HG03439 (cell line): Measurements from ENCODE around the gene NOX3.
"Not testable (repeated sequence)": the region's sequence is repeated elsewhere in the genome, so short reads cannot be mapped to it uniquely, and the experiment has no call there.

ENCODE experiments used
- ATAC-seq: cut with Tn5 transposase; IDR thresholded peaks from one replicate; pipeline ENCODE4 v1.9.1; 2021; ENCODE audit warnings: mild to moderate bottlenecking, moderate library complexity; ENCODE audit not compliant: unreplicated experiment

Gene NOX3, protein sequence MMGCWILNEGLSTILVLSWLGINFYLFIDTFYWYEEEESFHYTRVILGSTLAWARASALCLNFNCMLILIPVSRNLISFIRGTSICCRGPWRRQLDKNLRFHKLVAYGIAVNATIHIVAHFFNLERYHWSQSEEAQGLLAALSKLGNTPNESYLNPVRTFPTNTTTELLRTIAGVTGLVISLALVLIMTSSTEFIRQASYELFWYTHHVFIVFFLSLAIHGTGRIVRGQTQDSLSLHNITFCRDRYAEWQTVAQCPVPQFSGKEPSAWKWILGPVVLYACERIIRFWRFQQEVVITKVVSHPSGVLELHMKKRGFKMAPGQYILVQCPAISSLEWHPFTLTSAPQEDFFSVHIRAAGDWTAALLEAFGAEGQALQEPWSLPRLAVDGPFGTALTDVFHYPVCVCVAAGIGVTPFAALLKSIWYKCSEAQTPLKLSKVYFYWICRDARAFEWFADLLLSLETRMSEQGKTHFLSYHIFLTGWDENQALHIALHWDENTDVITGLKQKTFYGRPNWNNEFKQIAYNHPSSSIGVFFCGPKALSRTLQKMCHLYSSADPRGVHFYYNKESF

DNA sequence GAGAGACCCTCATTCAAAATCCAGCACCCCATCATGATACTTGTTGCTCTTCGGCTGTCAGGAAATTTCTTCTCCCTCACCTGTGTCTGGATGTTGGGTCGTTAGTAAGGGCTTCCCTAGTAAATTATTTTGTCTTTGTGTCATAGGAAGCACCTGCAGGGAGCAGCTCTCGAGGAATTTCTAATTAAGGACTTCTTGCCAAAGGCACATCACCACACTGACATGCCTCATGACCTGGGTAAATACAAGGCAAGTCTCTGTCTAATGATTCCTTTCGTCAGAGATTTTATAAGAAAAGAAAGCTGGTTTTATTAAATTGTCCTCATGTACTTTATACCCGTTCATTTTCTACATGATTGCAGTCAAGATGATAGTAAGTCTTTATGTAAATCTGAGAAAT, at the start of gene NOX3:
NOX3 (minus strand) TSS at position 74 of the 400 bp plus-strand sequence; CDS start at position 35, 39 bp downstream.
- no peak for ATAC-seq

DNA sequence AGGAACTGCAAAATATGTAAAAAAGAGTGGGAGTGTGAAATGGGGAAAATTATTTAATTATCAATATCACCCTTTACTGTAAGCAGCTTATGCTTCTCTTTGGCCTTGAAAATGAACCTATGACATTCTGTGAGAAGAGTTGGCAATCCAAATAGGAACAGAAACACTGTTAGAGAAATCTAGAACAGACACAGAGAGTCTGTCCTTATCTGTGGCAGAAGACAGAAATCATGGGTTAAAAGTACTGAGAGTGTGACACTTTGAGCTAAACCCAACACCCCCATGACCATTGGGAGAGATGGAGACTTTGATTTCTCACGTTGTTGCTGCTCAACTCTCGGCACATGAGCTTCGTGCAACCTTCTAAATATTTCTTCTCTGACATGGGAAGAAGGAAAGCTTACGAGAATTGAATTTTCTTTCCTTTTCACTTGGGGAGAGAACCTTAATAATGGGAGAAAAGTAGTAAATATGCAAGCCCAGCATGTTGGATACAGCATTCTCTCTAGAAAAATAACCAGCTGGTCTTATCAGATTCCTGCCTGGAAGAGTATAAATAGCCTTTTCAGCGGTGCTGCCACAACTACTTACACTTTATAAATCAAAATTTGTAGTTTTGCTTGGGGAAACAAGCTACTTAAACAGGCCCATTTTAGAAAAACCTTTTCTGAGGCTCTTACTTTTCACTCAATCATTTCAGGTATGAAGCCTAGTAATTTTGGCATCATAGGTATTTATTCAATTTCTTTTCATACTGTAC, 49.4 kb upstream of the NOX3 start:
- no peak for ATAC-seq

DNA sequence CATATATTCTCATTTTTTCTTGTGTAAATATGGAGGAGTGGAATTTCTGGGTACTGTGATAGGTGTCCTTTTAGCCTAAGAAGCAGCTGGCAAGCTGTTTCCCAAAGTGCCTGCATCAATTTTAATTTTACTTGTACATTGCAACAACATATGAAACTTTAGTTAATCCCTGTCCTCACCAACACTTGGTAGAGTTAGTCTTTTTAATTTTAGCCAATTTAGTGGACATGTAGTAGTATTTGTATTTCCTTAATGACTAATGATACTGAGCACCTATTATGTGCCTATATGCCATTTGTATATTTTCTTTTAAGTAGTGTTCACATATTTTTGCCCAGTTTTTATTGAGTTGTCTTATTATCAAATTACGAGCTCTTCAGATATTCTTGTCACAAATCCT, 46.8 kb upstream of the NOX3 start:
- ATAC-seq = no peak

DNA sequence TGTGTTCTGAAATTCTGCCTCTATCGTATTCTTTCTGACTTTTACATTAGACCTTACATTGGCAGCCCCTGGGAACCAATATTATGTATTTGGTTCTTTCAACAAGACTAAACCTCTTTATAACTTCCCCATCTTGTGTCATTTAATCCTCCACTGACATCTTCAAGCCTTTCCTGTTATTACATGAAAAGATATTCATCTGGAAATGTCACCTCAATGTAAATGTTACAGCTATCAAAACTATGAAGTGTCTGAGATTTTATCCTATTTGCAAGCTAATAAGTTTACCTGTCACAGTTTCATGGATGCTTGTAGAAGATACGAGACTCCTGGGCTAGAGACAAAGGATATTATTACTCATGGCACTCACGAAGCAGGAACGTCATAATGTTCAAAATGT, 43.9 kb upstream of the NOX3 start:
- ATAC-seq = no peak

- no peak for ATAC-seq
Observed at GRCh38 chr6:155498370-155498769, 42.7 kb upstream of the NOX3 start.

DNA sequence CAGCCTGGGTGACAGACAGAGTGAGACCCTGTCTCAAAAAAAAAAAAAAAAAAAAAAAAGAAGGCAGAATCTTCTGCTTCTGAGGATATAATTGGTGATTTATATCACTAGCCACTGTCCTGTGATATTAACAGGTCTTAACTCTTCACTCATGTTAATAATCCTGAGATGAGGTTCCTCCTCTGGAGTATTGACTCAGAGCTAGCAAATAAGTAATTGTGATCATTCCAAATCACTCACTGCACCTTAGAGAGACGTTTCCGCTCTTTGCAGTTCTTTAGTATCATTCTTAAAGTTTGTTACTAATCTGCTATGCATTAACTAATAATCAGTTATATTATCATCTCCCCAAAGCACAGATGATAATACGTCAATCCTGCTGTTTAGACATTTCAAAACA, 41.6 kb upstream of the NOX3 start:
- ATAC-seq = no peak

GRCh38 chr6:155495011-155495768, 39.6 kb upstream of the NOX3 start:
- no peak for ATAC-seq

DNA sequence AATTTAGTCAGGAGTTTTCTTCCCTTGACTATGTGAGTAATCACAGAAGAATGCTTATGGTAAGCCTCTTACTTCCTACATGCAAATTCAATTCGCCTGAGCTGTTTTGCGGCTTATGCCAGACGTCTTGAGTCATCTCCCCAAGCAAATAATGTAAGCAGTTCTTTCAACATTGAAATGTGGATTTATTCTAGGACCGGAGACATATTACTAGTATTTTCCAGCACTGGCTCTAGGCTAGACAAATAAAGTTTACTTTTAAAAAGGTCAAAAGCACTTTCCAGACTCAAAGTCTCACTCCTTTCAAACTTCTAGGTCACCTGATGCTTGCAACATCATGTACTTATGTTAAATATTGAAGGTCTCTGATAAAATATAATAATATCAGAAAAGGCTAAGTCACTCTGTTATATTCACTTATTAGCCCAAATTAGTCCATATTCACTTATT, 38.1 kb upstream of the NOX3 start:
- ATAC-seq = peak; percentile 96

DNA sequence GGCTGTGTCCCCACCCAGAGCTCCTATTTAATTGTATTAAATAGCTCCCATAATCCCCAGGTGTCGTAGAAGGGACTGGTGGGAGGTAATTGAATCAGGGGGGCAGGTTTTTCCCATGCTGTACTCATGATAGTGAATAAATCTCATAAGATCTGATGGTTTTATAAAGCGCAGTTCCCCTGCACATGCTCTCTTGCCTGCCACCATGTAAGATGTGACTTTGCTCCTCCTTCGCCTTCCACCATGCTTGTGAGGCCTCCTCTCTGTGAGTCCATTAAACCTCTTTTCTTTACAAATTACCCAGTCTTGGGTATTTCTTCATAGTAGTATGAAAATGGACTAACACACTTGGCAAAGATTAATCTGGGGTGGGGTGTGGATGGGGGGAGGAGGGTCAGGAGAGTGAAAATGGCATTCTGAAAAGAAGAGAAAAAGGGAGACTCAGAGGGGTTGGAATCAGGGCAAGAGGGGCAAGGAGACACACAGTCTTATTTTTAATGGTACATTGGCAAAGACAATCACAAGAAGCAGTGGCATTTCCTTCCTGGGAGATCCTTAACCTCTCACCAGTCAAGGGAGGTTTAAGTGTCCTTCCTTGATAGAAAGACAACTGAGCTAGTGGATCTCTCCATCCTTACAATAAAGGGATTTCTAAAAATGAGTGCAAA, 37.5 kb upstream of the NOX3 start:
- no peak for ATAC-seq

GRCh38 chr6:155492061-155492735, 36.6 kb upstream of the NOX3 start:
- no peak for ATAC-seq

DNA sequence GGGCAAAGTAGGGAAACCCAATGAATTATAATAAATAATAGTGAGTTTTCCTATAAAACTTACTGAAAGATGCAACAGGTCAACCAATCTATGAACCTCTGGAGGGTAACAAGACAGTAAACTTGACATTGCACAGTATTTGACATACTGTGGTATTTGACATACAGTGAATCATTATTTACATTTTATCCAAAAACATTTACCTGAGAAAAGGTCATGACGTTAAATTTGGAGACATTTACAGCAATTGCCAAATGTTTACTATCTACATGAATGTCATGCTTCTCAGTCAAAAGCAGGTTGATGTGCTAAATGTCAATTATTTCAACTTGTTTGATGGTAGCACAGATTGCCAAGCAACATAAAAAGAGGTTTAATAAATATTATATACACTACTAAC, 35.8 kb upstream of the NOX3 start:
- ATAC-seq = no peak

DNA sequence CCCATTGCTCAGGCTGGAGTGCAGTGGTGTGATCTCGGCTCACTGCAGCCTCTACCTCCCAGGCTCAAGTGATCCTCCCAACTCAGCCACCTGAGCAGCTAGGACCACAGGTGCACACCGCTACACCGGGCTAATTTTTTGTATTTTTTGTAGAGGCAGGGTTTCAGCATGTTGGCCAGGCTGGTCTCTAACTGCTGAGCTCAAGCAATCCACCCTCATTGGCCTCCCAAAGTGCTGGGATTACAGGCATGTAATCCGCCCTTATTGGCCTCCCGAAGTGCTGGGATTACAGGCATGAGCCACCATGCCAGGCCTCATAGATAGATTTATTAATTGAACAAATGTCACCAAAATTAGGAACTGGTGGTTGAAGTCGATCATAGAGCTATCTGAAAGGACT, 32.6 kb upstream of the NOX3 start:
- ATAC-seq = not testable (repeated sequence)

- no peak for ATAC-seq
Observed at GRCh38 chr6:155487371-155488130, 31.9 kb upstream of the NOX3 start.

DNA sequence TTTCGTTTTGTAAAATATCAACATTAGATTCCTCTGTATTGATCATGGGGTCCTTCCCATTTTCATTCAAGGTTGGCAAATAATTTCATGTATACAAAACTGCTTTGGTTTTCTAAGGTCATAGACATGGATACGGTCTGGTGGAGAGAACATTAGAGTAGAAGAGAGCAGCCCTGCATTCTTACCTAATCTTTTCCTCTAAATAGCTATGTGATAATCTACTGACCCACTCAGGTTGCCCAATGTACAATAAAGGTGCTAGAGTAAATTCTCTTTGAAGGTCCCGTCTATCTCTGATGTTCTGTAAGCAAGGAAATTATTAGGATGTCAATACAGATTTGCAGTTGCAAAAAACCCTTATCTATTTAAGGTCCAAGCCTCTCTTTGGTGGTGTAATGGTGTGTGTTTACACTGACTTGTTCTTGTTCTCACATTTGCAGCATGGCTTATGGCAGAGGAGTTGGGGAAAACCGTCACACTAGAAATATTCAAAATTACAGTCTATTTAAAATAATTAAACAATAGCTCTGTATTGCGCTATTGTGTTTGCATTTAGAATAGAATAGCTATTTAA, 31.2 kb upstream of the NOX3 start:
- ATAC-seq = no peak

DNA sequence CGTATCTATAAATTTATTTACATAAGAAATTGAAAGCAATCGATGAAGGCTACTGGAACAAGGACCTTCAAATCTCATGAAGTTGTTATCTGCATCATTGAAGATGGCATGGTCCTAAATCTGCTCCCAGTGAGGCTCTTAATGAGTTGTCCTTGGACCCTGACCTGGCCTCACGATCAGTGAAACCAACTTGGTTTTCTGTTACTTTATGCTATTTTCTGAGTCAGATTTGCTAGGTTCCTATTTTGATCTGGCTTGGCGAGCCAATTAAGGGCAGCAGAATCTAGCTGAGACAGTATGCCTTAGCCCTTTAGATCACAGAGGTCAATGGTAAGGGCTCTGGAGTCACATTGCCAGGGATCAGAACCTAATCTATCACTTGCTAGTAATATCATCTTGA, 30.1 kb upstream of the NOX3 start:
- ATAC-seq = no peak

GRCh38 chr6:155483858-155484257, 28.2 kb upstream of the NOX3 start:
- ATAC-seq = no peak

- no peak for ATAC-seq
Observed at GRCh38 chr6:155481215-155481614, 25.6 kb upstream of the NOX3 start.

GRCh38 chr6:155473741-155474140, 18.1 kb upstream of the NOX3 start:
- no peak for ATAC-seq

DNA sequence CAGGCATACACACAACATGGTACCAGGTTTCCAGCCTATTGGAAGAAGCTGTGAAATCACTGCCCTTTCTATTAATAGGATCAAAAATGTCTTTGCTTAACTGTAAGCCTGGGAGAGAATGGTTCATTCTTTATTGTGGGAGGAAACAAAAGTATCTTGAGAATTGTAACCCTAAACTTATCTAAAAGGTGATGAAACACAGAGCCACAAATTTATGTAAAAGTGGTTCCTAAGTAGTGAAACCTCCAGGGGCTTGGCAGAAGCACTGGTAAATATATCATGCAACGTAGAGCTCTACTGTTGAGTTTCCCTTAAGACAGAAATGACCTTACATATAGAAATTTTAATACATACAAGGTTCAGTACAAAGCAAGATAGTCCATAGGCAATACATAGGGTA, 17.2 kb upstream of the NOX3 start:
- no peak for ATAC-seq
